ENCODE results near the gene C1orf232.

C1orf232 gene

DNA sequence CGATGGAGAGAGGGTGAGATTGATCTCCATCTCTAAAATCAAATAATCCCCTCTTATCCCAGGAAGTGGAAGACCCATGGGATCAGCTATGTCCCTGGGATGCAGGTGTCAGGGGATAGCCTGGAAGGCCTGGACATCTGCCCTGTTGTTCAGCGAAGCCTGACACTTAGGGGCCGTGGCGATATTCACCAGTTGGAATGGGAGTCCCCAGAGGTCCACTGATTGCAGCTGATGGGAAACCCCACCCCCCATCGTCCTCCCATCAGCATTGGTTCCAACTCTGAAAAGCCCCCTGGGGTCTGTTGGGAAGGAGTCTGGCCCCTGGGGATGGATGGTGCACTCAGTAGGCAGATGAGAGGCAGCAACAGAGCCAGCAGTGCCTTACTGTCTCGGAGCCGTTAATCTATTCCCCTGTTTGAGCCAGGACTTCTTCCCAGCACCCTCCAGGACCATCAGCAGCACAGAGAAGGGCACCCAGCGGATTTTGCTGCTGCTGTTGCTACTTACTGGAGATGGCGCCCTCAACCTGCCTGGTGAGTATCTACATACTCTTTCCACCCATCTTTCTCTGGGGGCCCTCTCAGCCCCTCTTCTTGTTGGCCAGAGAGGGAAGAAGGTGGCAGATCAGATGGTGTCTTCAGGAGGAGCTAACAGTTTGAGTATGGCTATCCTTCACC, 35.0 kb upstream of the C1orf232 start:
- no peaks in the 10 kb centered on the region for H3K36me3 ChIP-seq
- H3K27me3 ChIP-seq, result no peaks in the 10 kb centered on the region
- H3K9me3 ChIP-seq, result no peaks in the 10 kb centered on the region
- no peak overlapping the region for H3K4me3 ChIP-seq (ENCODE audit: low read depth, low read length)
- H3K4me1 ChIP-seq, result no peaks in the 10 kb centered on the region; the same call in 1 of the 2 replicates
- peak; percentile 45 for DNase-seq
- TF ChIP-seq, protein P1, sequence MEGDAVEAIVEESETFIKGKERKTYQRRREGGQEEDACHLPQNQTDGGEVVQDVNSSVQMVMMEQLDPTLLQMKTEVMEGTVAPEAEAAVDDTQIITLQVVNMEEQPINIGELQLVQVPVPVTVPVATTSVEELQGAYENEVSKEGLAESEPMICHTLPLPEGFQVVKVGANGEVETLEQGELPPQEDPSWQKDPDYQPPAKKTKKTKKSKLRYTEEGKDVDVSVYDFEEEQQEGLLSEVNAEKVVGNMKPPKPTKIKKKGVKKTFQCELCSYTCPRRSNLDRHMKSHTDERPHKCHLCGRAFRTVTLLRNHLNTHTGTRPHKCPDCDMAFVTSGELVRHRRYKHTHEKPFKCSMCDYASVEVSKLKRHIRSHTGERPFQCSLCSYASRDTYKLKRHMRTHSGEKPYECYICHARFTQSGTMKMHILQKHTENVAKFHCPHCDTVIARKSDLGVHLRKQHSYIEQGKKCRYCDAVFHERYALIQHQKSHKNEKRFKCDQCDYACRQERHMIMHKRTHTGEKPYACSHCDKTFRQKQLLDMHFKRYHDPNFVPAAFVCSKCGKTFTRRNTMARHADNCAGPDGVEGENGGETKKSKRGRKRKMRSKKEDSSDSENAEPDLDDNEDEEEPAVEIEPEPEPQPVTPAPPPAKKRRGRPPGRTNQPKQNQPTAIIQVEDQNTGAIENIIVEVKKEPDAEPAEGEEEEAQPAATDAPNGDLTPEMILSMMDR (IDR thresholded peaks at IDR 0.05; ENCODE audit: low read depth, low read length), result no peak

DNA sequence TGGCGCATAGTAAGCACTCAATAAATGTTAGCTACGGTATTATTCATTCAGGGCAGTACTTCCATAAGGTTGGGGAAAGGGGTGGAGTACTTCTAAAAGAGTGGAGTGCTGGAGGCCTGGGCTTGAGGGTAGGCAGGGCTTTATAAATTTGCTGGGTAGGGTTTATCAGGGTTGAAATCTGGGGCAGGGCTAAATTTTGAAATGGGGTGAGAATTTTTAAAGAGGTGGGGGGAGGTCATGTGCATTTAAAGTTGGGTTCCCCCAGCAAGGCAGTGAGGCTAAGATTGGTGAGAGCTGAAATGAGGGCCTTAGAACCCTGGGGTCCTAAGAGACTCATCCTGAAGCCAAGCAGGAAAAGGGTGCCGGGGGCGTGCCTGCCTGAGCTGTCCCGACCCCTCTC, 31.6 kb upstream of the C1orf232 start:
- TF ChIP-seq, protein P1 (IDR thresholded peaks at IDR 0.05; ENCODE audit: low read depth, low read length), result no peak
- no peak for DNase-seq
- no peak overlapping the region for H3K4me3 ChIP-seq (ENCODE audit: low read depth, low read length)
- H3K4me1 ChIP-seq, result no peaks in the 10 kb centered on the region; the same call in 1 of the 2 replicates
- no peaks in the 10 kb centered on the region for H3K27me3 ChIP-seq
- no peaks in the 10 kb centered on the region for H3K9me3 ChIP-seq
- H3K36me3 ChIP-seq, result no peaks in the 10 kb centered on the region

DNA sequence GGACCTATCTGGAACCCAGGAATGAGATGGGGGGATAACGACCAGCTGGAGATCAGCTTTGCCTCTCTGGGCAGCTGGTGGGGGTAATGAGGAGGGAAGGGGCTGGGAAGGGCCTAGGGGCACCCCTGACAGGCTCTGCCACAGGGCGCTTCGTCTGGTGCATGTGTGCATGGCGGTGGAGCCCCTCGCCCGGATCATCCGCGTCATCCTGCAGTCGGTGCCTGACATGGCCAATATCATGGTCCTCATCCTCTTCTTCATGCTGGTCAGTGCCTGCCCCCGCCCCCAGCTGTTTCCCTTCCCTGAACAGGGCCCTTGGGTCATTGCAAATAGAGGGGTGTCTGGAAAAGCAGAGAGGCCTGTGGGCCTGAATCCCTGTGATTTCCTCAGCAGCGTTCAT, 29.1 kb upstream of the C1orf232 start:
- DNase-seq, result no peak
- Histone ChIP-seq H3K9me3 (no peaks in the 10 kb centered on the region), H3K4me3 (ENCODE audit: low read depth, low read length) (no peak overlapping the region), H3K4me1 (no peaks in the 10 kb centered on the region), H3K27me3 (no peaks in the 10 kb centered on the region), H3K36me3 (no peaks in the 10 kb centered on the region)
- TF ChIP-seq, protein P1 (IDR thresholded peaks at IDR 0.05; ENCODE audit: low read depth, low read length), result no peak

DNA sequence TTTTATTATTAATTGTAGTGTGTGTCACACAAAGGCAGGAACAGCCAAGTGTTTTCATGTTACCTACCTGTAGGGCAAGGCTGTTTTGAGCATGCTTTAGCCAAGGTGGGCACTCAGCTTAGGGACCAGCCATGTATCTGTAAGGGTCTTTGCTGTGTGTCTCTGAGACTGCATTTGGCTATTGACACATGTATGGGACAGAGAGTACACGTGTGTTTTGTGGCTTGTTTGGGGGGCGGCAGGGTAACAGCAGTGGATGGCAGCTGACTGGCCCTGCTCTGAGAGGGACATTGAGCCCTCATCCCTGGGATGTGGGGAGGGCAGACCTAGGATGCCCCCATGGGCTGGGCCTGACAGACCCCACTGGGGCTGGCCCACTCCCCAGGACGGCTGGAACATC, 28.5 kb upstream of the C1orf232 start:
- no peak for DNase-seq
- no peak overlapping the region for H3K4me3 ChIP-seq (ENCODE audit: low read depth, low read length)
- TF ChIP-seq, protein P1 (IDR thresholded peaks at IDR 0.05; ENCODE audit: low read depth, low read length), result no peak
- H3K27me3 ChIP-seq, result no peaks in the 10 kb centered on the region
- H3K36me3 ChIP-seq, result no peaks in the 10 kb centered on the region
- no peaks in the 10 kb centered on the region for H3K4me1 ChIP-seq
- no peaks in the 10 kb centered on the region for H3K9me3 ChIP-seq

DNA sequence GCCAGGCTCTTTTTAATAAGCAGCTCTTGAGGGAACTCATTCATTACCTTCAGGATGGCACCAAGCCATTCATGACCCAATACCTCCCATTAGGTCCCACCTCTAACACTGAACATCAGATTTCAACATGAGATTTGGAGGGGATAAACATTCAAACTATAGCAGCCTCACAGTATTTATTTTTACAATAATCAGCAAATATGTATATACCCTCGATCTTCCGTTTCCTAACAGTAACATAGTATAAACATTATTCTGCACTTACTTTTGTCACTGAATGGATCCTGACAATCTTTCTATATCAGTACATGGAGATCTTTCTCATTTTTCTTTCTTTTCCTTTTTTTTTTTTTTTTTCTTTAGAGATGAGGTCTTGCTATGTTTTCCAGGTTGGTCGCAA, 27.0 kb upstream of the C1orf232 start:
- no peaks in the 10 kb centered on the region for H3K4me1 ChIP-seq
- no peak for DNase-seq
- no peaks in the 10 kb centered on the region for H3K9me3 ChIP-seq
- TF ChIP-seq, protein P1 (IDR thresholded peaks at IDR 0.05; ENCODE audit: low read depth, low read length), result no peak
- H3K36me3 ChIP-seq, result no peaks in the 10 kb centered on the region
- no peaks in the 10 kb centered on the region for H3K27me3 ChIP-seq
- no peak overlapping the region for H3K4me3 ChIP-seq (ENCODE audit: low read depth, low read length)

DNA sequence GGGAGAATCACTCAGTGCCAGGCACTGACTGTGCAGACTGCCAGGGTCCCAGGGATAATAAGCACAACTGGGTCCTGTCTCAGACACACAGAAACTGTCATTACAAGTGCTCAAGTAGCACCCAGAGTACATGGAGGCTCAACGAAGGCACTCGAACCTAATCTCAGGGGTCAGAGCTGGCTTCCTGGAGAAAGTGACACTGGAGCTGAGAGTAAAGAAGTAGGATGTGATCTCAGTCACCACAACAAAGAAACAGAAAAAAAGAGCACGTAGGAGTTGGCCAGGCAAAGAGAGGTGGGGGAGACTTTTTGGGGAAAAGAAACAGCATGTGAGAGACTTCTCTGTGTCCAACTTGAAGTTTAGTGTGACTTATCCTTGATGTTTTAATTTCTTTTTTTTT, 23.0 kb upstream of the C1orf232 start:
- Histone ChIP-seq H3K9me3 (no peaks in the 10 kb centered on the region), H3K4me3 (ENCODE audit: low read depth, low read length) (no peak overlapping the region), H3K27me3 (no peaks in the 10 kb centered on the region), H3K36me3 (no peaks in the 10 kb centered on the region), H3K4me1 (no peaks in the 10 kb centered on the region)
- TF ChIP-seq, protein P1 (IDR thresholded peaks at IDR 0.05; ENCODE audit: low read depth, low read length), result no peak
- no peak for DNase-seq

All from BE2C (cell line).